ENCODE measurements around the gene PARP12.

Gene PARP12

DNA sequence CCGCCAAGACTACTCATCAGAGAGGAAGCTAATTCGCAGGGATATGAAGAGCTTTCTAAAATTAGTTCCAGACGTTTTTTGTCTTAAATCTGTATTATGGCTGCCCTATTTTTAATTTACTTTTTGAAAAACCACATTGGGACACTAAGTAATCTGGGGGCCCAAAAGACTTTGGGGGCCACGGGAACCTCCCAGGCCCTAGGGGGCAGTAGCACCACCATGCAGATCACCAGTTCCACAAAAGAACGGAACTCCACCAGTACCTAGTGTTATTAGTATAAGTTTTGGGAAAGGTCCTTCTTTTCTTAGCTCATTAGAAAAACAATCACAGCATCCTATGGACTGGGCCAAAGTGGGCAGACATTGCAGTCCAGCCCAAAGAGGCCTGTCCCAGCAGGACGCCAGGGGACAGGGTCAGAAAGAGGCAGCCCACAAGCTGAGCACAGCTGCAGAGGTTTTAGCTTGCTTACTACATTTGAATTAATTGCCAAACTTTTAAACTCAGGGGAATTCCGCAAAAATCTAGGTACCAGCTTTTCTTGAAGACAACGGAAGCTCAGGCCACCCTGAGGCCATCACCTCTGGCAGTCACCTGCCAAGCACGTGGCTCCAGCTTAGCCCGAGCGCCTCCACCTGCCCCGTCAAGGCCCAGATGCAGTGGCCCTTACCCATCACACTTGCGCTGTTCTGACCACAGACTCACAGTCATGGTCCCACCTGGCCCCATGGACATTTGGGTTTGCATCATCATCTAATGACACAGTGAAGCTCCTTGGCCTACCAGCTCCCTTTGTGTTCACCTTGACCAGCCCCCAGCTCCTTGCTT lies 74.8 kb downstream of the PARP12 start:
- DNase-seq = no peak

DNA sequence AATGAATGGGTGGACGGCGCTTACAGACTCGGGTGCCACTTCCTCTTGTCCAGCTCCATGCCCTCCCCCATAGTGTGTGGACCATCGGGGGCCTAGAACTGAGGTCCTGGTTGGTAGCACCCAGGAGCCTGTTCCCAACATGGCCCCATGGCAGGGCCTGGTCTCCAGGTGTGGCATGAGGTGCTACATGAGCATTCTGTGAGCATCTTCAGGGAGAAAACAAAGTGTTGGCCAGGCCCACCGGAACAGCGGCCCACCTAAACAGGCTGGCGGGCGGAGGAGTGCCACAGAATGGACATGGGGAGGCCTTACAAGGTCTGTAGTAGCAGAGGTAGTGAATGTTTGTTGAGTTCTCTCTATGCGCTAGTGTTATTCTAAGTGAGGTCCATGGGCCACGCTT lies 76.9 kb downstream of the PARP12 start:
- DNase-seq = no peak

DNA sequence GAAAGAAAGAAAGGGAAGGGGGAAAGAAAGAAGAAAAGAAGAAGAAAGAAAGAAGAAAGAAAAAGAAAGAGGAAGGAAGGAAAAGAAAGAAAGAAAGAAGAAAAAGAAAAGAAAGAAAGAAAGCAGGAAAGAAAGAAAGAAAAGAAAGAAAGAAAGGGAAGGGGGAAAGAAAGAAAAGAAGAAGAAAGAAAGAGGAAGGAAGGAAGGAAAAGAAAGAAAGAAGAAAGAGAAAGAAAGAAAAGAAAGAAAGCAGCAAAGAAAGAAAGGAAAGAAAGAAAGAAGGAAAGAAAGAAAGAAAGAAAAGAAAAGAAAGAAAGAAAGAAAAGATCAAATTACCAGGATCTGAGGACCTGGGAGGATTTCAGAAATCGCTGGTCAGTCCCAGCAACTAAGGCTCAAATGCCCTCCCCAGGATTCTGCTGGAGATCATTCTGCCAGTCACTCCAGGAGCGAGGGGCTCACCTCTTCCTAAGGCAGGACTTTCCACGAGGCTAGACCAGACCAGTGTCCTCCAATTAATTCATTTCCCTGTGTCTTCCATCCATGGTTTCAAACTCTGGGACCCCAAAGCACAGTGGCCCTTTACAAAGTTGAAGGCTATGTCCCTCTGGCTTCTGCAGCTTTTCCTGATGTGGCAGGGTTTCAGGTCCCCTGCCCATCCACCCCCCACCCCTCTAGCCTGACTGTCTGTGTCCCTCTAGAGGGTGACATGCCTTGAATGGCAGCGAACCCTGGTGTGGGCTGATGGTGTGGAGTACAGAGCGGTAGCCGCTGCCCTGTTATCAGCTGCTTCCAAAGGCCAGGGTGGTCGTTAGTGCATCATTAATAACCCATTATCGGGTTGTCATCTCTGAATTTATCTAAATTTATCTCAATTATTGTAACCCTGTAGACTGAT lies 77.9 kb downstream of the PARP12 start:
- no peak for DNase-seq

DNA sequence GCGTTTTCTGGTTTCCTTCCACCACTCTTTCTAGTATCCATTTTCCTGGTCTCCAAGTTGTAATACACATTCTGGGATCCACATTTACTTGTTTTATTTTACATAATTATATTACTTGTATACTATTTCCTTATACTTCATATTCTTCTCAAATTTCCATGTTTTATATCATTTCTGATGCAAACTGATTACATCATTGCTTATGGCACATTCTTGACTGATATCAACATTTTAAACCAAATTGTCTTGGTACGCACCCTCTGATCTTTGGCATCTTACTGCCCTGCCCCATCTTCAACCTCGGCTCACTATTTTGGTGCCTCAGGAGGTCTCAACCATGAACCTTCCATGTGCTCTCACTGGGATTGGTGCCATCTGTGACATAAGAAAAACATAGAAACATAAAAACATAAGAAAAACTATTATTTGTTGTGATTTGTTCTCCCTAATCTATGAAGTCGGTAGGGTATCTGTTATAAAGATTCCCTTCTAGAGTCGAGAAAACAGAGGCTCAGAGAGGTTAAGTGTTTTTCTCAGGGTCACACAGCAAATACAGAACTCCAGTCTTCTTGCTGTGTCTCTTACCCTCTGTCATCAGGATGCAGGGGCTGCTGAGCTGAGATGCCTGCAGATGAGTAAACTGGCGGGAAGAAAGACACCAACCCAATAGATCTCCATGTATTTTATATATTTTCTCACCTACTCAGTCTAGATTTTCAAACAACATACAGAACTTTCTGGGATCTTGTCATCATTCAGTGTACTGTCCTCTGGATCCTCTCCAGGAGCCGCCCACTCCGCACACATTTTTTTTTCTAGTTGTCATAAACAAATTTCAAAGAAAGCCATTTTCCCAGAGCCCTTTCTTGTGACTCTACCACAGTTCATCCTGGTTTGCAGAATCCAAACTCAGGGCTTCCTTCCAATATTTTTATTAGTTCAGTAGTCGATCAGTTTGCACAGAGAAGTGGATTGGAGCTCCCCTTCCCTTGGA lies 79.5 kb downstream of the PARP12 start:
- DNase-seq = no peak

DNA sequence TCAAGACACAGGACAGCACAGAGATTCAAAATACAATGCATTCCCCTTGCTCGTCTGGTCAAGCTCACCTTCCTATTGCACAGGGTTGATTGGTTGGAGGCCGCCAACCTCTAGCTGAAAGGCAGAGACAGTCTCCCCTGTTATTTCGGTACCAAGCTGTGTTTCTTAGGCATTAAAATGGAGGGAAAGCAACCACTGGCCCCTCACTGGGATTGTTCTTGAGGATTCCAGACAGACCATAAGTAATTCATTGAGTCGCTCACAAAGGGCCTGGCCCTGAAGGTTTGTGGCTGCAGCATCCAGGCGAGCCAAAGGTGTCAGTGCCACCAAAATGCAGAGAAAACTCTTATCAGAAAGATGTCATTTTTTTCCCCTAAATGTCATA lies 81.2 kb downstream of the PARP12 start:
- DNase-seq = no peak

DNA sequence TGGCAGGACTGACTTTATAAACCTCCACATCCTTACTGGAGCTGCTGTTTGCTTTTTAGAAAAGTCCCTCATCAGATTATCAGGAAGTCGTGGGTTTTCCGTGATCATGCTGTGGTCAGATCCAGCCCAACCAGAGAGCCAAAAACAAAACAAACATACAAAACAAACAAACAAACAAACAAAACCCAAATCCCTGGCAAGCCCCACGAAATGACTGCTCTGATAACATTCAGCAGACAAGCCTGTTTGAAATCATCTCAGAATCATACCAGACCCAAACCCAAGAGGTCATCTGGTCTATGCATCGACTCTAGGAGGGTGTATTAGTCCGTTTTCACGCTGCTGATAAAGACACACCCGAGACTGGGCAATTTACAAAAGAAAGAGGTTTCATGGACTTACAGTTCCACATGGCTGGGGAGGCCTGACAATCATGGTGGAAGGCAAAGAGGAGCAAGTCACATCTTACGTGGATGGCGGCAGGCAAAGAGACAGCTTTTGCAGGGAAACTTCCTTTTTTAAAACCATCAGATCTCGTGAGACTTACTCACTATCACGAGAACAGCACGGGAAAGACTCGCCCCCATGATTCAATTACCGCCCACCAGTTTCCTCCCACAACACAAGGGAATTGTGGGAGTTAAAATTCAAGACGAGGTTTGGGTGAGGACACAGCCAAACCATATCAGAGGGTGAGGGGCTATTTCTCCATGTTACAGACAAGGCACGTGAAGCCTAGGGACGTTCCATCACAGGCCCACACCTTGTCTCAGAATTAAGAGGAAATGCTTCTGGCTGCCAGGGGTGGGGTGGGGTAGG lies 85.7 kb downstream of the PARP12 start:
- no peak for DNase-seq

DNA sequence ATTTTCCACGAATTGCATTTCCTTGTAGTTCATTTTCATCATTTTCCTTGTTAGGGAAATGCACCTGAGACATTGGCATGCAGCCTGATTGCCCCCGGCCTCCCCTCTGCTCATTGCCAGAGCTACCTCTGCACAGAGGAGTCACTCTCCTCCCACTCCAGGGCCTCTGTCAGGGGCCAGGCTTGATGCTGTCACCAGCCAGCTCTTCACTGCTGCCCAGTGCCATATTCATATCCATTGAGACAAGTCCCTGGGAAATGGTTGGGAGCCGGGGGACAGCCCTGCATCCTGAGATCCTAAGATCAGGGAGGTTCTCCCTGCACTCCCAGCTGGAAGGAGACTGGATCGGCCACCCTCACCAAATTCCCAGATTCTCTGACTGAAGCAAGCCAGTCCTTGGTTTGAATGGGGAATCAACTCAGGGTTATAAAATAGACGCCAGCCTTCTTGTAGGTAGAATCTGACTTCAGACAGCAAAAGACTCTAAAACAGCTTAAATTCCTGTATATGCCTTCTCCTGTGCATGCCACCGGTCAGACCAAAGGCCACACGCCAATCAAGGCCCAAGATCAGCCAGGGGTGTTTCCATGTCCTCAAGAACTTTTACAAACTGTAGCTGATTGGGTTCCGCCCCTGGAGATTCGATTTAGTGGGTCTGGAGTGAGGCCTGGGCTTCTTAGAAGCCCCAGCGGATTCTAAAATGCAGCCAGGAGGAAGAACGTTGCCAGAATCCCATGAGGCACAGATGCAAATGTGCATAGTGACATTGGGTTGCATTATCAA lies 86.5 kb downstream of the PARP12 start:
- no peak for DNase-seq

DNA sequence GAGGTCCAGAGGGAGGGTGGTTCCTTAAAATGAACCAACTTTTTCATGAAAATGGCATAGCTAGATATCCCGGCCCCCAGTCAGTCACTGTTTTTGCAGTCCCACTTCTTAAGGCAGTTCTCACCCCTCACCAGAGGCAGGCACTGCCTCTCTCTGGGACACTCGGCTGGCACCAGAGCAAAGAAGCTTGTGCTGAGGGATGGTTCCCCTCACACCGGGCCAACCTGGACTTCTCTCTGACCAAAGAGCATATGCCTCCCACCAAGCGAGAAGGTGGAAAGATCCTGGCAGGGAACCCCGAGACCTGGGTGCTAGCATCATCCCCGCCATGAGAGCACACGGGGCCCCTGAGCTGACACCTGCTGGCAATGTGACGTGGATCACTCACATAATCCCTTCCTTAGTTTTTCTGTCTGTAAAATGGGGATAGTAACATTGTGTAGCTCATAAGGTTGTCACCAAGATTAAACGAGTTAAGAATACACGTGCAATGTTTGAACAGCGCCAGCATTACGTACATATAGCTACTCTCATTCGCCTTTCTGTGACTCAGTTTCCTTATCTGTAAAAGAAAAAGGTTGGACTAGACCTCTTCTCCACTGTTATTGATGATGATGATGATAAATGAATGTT lies 88.5 kb downstream of the PARP12 start:
- no peak for DNase-seq

Measured in NCI-H510A (cell line).